Measurements from ENCODE around the gene COL26A1. TPM values are rescaled to one million over a fixed set of nuclear protein-coding genes. Genes with fewer than 3 reads are reported as not detected.

Gene COL26A1
- total and polyA plus RNA-seq, 2 of the 4 experiments (the other 2 are of a cell fraction) = not detected

DNA sequence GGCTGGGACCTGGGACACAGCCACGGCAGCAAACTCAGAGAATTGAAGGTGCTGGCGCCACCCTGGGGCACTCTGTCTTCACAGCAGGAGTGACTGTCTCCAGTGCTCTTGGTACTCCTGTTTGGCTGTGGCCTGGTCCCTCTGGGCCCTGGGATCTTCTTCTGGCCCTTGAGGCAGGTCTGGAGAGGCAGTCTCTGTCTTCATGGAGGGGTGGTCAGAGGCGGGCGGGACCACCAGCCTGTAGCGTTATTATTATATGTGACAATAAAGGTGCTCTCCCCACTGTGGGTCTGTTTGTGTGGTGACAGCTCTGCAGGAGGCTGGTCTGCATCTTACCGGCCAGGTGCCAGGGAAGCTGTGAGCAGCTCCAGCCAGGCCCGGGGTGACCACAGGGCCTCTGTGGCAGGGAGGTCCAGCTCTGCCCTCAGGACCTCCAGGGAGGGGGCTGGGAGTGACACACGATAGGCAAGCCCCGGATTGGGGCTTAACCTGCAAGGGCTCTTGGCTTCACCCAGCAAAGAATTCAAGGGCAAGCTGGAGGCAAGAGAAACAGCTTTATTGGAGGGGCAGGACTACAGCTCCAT, 196.2 kb downstream of the COL26A1 start:
- BruUV-seq (replicated peaks) = no TSS peak
- no peak for DNase-seq

More for the DNA sequence above, 196.2 kb downstream of the COL26A1 start:
- no peak overlapping the region for H2AFZ ChIP-seq (replicated peaks; ENCODE audit: low read length, poor library complexity)
- no peak overlapping the region for H2BK15ac ChIP-seq (ENCODE audit: low read depth, low read length)
- POLR2A ChIA-PET (ENCODE audit: unreplicated experiment) = no interaction called here
- H3K4me3 ChIP-seq (ENCODE audit: insufficient read depth, low read depth, low read length) = no peak overlapping the region
- no peak overlapping the region for H3K56ac ChIP-seq (ENCODE audit: extremely low read depth, insufficient read depth, low read length)
- no peak overlapping the region for H3K27ac ChIP-seq (ENCODE audit: insufficient read depth, low read length)
- no peak overlapping the region for H3K4me2 ChIP-seq (ENCODE audit: low read depth, low read length)
- H4K5ac ChIP-seq (ENCODE audit: low read depth, low read length) = no peak overlapping the region
- no peaks in the 10 kb centered on the region for H3K4me1 ChIP-seq (ENCODE audit: control insufficient read depth, insufficient read depth, low read length)
- in situ Hi-C loops (cut with MboI; ENCODE audit: low sequenced_read_pairs) = no loop called here
- no peaks in the 10 kb centered on the region for H4K20me1 ChIP-seq (ENCODE audit: insufficient read depth, low read length)
- H4K8ac ChIP-seq (ENCODE audit: low read depth in 2 of 2, low read length in 2 of 2) = no peak overlapping the region
- no peak overlapping the region for H3K9ac ChIP-seq (ENCODE audit: low read depth, low read length)
- peaks cover 55% of the 10 kb centered on the region for H3K27me3 ChIP-seq (ENCODE audit: control insufficient read depth, insufficient read depth, low read length)
- no peaks in the 10 kb centered on the region for H3K9me1 ChIP-seq (ENCODE audit: insufficient read depth, low read length)
- H2BK20ac ChIP-seq (ENCODE audit: low read depth, low read length) = no peak overlapping the region
- CTCF ChIA-PET = no interaction called here
- H3K79me1 ChIP-seq (ENCODE audit: low read depth in 1 of 2, low read length in 2 of 2) = no peaks in the 10 kb centered on the region
- H2BK120ac ChIP-seq (ENCODE audit: low read depth, low read length) = no peak overlapping the region
- no peaks in the 10 kb centered on the region for H3K36me3 ChIP-seq (ENCODE audit: control insufficient read depth, insufficient read depth, low read length)
- H4K91ac ChIP-seq (ENCODE audit: insufficient read depth, low read depth, low read length) = no peak overlapping the region
- H3K9me3 ChIP-seq (ENCODE audit: control insufficient read depth, insufficient read depth, low read length) = no peaks in the 10 kb centered on the region
- ATAC-seq (ENCODE audit: low read depth) = no peak
- intact Hi-C loops (cut with micrococcal nuclease) = loop anchor here (10.0 kb wide), 1 partner anchor 126 kb away; no protein-coding TSS in a partner anchor
- TF ChIP-seq, protein P1, sequence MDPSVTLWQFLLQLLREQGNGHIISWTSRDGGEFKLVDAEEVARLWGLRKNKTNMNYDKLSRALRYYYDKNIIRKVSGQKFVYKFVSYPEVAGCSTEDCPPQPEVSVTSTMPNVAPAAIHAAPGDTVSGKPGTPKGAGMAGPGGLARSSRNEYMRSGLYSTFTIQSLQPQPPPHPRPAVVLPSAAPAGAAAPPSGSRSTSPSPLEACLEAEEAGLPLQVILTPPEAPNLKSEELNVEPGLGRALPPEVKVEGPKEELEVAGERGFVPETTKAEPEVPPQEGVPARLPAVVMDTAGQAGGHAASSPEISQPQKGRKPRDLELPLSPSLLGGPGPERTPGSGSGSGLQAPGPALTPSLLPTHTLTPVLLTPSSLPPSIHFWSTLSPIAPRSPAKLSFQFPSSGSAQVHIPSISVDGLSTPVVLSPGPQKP (IDR thresholded peaks at IDR 0.05; ENCODE audit: borderline replicate concordance, low read depth, low read length) = no peak
- TF ChIP-seq CHD1 (IDR thresholded peaks at IDR 0.05; ENCODE audit: low read depth, low read length) (no peak), MXI1 (IDR thresholded peaks at IDR 0.05; ENCODE audit: borderline replicate concordance, low read depth, low read length) (no peak), RAD21 (IDR thresholded peaks at IDR 0.05; ENCODE audit: low read length) (no peak)
- H3K14ac ChIP-seq (replicated peaks; ENCODE audit: low read depth, low read length) = no peak overlapping the region
- H3K4ac ChIP-seq (ENCODE audit: low read depth, low read length) = no peak overlapping the region
- no peak overlapping the region for H2BK5ac ChIP-seq (ENCODE audit: low read depth, low read length, poor library complexity, severe bottlenecking)
- H2AK9ac ChIP-seq (replicated peaks; ENCODE audit: low read depth, low read length, poor library complexity) = no peak overlapping the region
- no peak overlapping the region for H3K18ac ChIP-seq (ENCODE audit: low read depth, low read length)
- no peak overlapping the region for H2AK5ac ChIP-seq (ENCODE audit: low read depth, low read length)
- dilution Hi-C loops (cut with HindIII; ENCODE audit: low sequenced_read_pairs, unreplicated experiment) = no loop called here
- WGBS, 2 experiments (ENCODE audit: extremely low coverage in 2 of 2, insufficient read length in 1 of 2) = 65% methylated on average over 2 of the region's 9 CpGs; no CpG with 5 or more reads in 1 of the 2 experiments
- H3K23ac ChIP-seq (ENCODE audit: low read depth, low read length) = no peak overlapping the region
